HCT116 (cell line): ENCODE measurements around the gene ANKRA2. TPM values are rescaled to one million over a fixed set of nuclear protein-coding genes. Genes with fewer than 3 reads are reported as not detected.

ENCODE experiments used
- ATAC-seq: fragments of 200-7000 bp; cut with Tn5 transposase; 2 replicates; pipeline ENCODE4 v1.9.1; 2020; ENCODE audit warnings: mild to moderate bottlenecking, moderate library complexity
- BruUV-seq: library from RNA; stranded (reverse); fragments of 400-500 nt; replicated peaks from 2 replicates; lab custom pipeline; 2021; lab: Mats Ljungman, UMichigan
- CTCF ChIA-PET: fragments of 300-600 bp; sonication (Branson Sonifier 250); formaldehyde crosslinking; loops from one replicate; lab custom pipeline; 2021; ENCODE audit warnings: antibody characterized with exemption; lab: Charles Lee
- POLR2A ChIA-PET: fragments of 300-600, 350-600 bp; sonication (Branson Sonifier 250); formaldehyde crosslinking; loops from one replicate; lab custom pipeline; 2021; ENCODE audit warnings: antibody characterized with exemption; lab: Charles Lee
- RAD21 ChIA-PET, 2 experiments: fragments of 300-600 bp; sonication (Branson Sonifier 250); formaldehyde crosslinking; loops; one replicate each; lab custom pipeline; 2023; ENCODE audit warnings: low total read pairs in 2 of 2; ENCODE audit not compliant: uncharacterized antibody in 2 of 2, unreplicated experiment in 2 of 2, low non-redundant PET in 1 of 2; lab: Charles Lee
- DNase-seq: peaks from one replicate; pipeline ENCODE4 v3.0.0-alpha.2; 2010; ENCODE audit warnings: low read depth, low spot score
- H2AFZ ChIP-seq: fragments of 200-600 bp; shearing (Covaris generic), sonication (generic); 2 replicates; pipeline ENCODE4 v1.6.1; 2017; ENCODE audit warnings: low read depth, mixed run types, mixed read lengths, antibody characterized with exemption, low read length; ENCODE audit not compliant: poor library complexity, severe bottlenecking
- H3K27ac ChIP-seq: 2 replicates; pipeline ENCODE4 v1.5.1; 2012; ENCODE audit warnings: low read depth, low read length
- H3K27me3 ChIP-seq: fragments of 200-600 bp; sonication (generic); 2 replicates; pipeline ENCODE4 v1.6.1; 2016; ENCODE audit warnings: mixed run types, low read length, mixed read lengths; ENCODE audit not compliant: insufficient read depth
- H3K36me3 ChIP-seq, 2 experiments: fragments of 200-500 bp in 1 of 2; fragments of 200-600 bp in 1 of 2; sonication (Bioruptor generic) in 1 of 2; sonication (generic) in 1 of 2; 2 replicates each; pipeline versions ENCODE4 v1.5.1 to v1.6.1; 2014 to 2016; ENCODE audit warnings: low read length in 2 of 2, inconsistent platforms in 1 of 2, mixed read lengths in 1 of 2, mixed run types in 1 of 2; ENCODE audit not compliant: insufficient read depth in 2 of 2, control insufficient read depth in 1 of 2
- H3K4me1 ChIP-seq, 2 experiments: fragments of 200-600 bp in 1 of 2; sonication (generic) in 1 of 2; 2 replicates each; pipeline versions ENCODE4 v1.5.1 to v1.6.1; 2012 to 2017; ENCODE audit warnings: low read length in 2 of 2, inconsistent platforms in 1 of 2, mild to moderate bottlenecking in 1 of 2, mixed read lengths in 1 of 2, mixed run types in 1 of 2, moderate library complexity in 1 of 2; ENCODE audit not compliant: insufficient read depth in 2 of 2, control insufficient read depth in 1 of 2
- H3K4me2 ChIP-seq: fragments of 200-600 bp; sonication (generic); 2 replicates; pipeline ENCODE4 v1.6.1; 2017; ENCODE audit warnings: mixed run types, low read length, mixed read lengths
- H3K4me3 ChIP-seq, 2 experiments: fragments of 200-600 bp in 1 of 2; sonication (generic) in 1 of 2; replicated peaks in 1 of 2; 2 replicates each; pipeline ENCODE4 v1.5.1; 2011 to 2016; ENCODE audit warnings: low read length in 2 of 2, control low read depth in 1 of 2, low read depth in 1 of 2, mild to moderate bottlenecking in 1 of 2, mixed read lengths in 1 of 2, mixed run types in 1 of 2
- H3K79me2 ChIP-seq: fragments of 200-600 bp; sonication (generic); 2 replicates; pipeline ENCODE4 v1.6.1; 2017; ENCODE audit warnings: mild to moderate bottlenecking, mixed run types, low read length, moderate library complexity, mixed read lengths; ENCODE audit not compliant: insufficient read depth
- H3K9ac ChIP-seq: fragments of 200-600 bp; sonication (generic); 2 replicates; pipeline ENCODE4 v1.6.1; 2016; ENCODE audit warnings: low read length, mixed read lengths
- H3K9me2 ChIP-seq: fragments of 200-600 bp; sonication (generic), shearing (Covaris generic); 2 replicates; pipeline ENCODE4 v1.6.1; 2017; ENCODE audit warnings: mixed run types, mild to moderate bottlenecking, moderate library complexity; ENCODE audit not compliant: insufficient read depth
- H3K9me3 ChIP-seq, 2 experiments: fragments of 200-500 bp in 1 of 2; fragments of 200-600 bp in 1 of 2; sonication (Bioruptor generic) in 1 of 2; sonication (generic) in 1 of 2; 2 replicates each; pipeline ENCODE4 v1.6.1; 2014 to 2017; ENCODE audit warnings: low read length in 2 of 2, mixed read lengths in 2 of 2, inconsistent platforms in 1 of 2, low read depth in 1 of 2, mild to moderate bottlenecking in 1 of 2, mixed run types in 1 of 2, moderate library complexity in 1 of 2; ENCODE audit not compliant: control insufficient read depth in 1 of 2, insufficient read depth in 1 of 2
- H4K20me1 ChIP-seq: fragments of 200-600 bp; sonication (generic), shearing (Covaris generic); 2 replicates; pipeline ENCODE4 v1.6.1; 2017; ENCODE audit warnings: mixed run types, mild to moderate bottlenecking, moderate library complexity; ENCODE audit not compliant: insufficient read depth
- ELF1 ChIP-seq: IDR thresholded peaks from 2 replicates; pipeline ENCODE4 v1.6.1; 2012; ENCODE audit warnings: low read depth, borderline replicate concordance
- EZH2 ChIP-seq: fragments of 200-600 bp; sonication (generic); IDR thresholded peaks from 2 replicates; pipeline ENCODE4 v1.6.1; 2017; ENCODE audit warnings: antibody characterized with exemption, mixed run types
- EZH2phosphoT487 ChIP-seq: fragments of 200-600 bp; IDR thresholded peaks from 2 replicates; pipeline ENCODE4 v1.6.1; 2018; ENCODE audit warnings: antibody characterized with exemption, borderline replicate concordance
- FOSL1 ChIP-seq: IDR thresholded peaks from 2 replicates; pipeline ENCODE4 v1.6.1; 2012; ENCODE audit warnings: low read depth
- POLR2AphosphoS5 ChIP-seq: IDR thresholded peaks from 2 replicates; pipeline ENCODE4 v1.6.1; 2011; ENCODE audit warnings: mild to moderate bottlenecking, low read depth, low read length, moderate library complexity
- TCF7L2 ChIP-seq: IDR thresholded peaks from 2 replicates; pipeline ENCODE4 v1.7.0; 2011; ENCODE audit warnings: borderline replicate concordance, inconsistent platforms; ENCODE audit not compliant: insufficient read depth, insufficient read length; ENCODE audit errors: extremely low read depth
- YY1 ChIP-seq: IDR thresholded peaks from 2 replicates; pipeline ENCODE4 v1.6.1; 2011; ENCODE audit warnings: low read length, low read depth, moderate library complexity, mild to moderate bottlenecking; ENCODE audit not compliant: insufficient replicate concordance; ENCODE audit errors: extremely low read depth
- ZNF274 ChIP-seq: fragments of 200-500 bp; sonication (Bioruptor generic); IDR thresholded peaks from 2 replicates; pipeline ENCODE4 v1.6.1; 2014; ENCODE audit warnings: mild to moderate bottlenecking, low read depth, low read length, inconsistent platforms
- intact Hi-C: fragments of 100-400 bp; cut with micrococcal nuclease; formaldehyde crosslinking; loops from 2 replicates; pipeline ENCODE4 v1.10.0; 2022
- total RNA-seq: library from RNA; stranded (reverse); gene quantifications from one replicate; pipeline ENCODE4 v1.2.1, GENCODE V29; 2021; ENCODE audit not compliant: unreplicated experiment
- TF ChIP-seq, protein P1 (sequence below), 3 experiments: fragments of 200-600 bp in 1 of 3; sonication (generic) in 1 of 3; IDR thresholded peaks in 2 of 3; conservative IDR thresholded peaks in 1 of 3; 2 replicates each; pipeline ENCODE4 v1.5.1; 2012 to 2017; ENCODE audit warnings: low read depth in 2 of 3, low read length in 2 of 3, antibody characterized with exemption in 1 of 3, borderline replicate concordance in 1 of 3, control low read depth in 1 of 3, mild to moderate bottlenecking in 1 of 3, mixed read lengths in 1 of 3, mixed run types in 1 of 3, moderate library complexity in 1 of 3; ENCODE audit not compliant: insufficient read depth in 1 of 3
- TF ChIP-seq, protein P2 (sequence below): IDR thresholded peaks from 2 replicates; pipeline ENCODE4 v1.6.1; 2011; ENCODE audit warnings: mild to moderate bottlenecking, low read length, moderate library complexity; ENCODE audit not compliant: insufficient replicate concordance; ENCODE audit errors: extremely low read depth

ANKRA2 gene
- total RNA-seq, 1 experiment from 2014 or later: 17.0 TPM

DNA sequence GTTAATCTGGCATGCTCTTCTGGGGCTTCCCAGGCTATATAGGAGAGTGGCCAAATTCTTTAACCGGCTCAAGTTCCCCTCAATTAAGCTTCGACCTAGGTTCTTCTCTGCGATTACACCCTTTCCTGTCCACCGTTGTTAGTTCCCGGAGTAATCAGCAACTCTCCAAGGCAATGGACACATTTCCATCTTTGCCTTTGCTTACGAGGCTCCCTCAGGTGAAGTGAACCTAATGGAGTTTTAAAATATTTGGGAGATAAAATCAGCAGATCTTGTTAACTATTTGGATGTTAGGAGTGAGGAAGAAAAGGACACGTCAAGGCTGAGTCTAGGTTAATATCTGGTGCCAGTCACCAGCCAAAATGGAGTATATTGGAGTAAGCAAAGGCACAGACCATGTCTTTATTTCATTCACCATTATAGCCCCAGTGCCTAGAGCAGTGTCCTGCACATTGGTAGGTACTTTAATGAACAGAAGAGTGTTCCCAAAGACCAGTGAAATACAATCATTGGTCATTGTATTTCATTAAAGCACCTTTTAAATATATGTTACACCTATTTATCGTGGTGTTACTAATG, 619 bp upstream of the ANKRA2 start:
- H3K4me2 ChIP-seq: peak overlapping the region; percentile 82
- no peaks in the 10 kb centered on the region for H3K27me3 ChIP-seq
- TF ChIP-seq YY1 (no peak), EZH2phosphoT487 (no peak), ZNF274 (no peak), EZH2 (no peak), FOSL1 (no peak), ELF1 (no peak), POLR2AphosphoS5 (no peak), TCF7L2 (no peak)
- TF ChIP-seq, protein P1, sequence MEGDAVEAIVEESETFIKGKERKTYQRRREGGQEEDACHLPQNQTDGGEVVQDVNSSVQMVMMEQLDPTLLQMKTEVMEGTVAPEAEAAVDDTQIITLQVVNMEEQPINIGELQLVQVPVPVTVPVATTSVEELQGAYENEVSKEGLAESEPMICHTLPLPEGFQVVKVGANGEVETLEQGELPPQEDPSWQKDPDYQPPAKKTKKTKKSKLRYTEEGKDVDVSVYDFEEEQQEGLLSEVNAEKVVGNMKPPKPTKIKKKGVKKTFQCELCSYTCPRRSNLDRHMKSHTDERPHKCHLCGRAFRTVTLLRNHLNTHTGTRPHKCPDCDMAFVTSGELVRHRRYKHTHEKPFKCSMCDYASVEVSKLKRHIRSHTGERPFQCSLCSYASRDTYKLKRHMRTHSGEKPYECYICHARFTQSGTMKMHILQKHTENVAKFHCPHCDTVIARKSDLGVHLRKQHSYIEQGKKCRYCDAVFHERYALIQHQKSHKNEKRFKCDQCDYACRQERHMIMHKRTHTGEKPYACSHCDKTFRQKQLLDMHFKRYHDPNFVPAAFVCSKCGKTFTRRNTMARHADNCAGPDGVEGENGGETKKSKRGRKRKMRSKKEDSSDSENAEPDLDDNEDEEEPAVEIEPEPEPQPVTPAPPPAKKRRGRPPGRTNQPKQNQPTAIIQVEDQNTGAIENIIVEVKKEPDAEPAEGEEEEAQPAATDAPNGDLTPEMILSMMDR (IDR thresholded peaks at IDR 0.05 in 2 of 3, conservative IDR thresholded peaks at IDR 0.05 in 1 of 3; ENCODE audit: borderline replicate concordance in 1 of 3, insufficient read depth in 1 of 3, low read depth in 2 of 3, low read length in 2 of 3): no peak
- TF ChIP-seq, protein P2, sequence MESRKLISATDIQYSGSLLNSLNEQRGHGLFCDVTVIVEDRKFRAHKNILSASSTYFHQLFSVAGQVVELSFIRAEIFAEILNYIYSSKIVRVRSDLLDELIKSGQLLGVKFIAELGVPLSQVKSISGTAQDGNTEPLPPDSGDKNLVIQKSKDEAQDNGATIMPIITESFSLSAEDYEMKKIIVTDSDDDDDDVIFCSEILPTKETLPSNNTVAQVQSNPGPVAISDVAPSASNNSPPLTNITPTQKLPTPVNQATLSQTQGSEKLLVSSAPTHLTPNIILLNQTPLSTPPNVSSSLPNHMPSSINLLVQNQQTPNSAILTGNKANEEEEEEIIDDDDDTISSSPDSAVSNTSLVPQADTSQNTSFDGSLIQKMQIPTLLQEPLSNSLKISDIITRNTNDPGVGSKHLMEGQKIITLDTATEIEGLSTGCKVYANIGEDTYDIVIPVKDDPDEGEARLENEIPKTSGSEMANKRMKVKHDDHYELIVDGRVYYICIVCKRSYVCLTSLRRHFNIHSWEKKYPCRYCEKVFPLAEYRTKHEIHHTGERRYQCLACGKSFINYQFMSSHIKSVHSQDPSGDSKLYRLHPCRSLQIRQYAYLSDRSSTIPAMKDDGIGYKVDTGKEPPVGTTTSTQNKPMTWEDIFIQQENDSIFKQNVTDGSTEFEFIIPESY: no peak
- H3K36me3 ChIP-seq: peaks cover 7 to 17% of the 10 kb centered on the region in 2 experiments; a peak in 2 of 4 replicates
- intact Hi-C loops: loop anchor here (1.0 kb wide), 1 partner anchor 118 kb away; the partner anchor contains the start of gene FOXD1
- ChIA-PET POLR2A (no interaction called here), CTCF (no interaction called here), RAD21 (interaction anchor here in 1 of 2 experiments (0.6 kb wide), 1 partner anchor 365 kb away, joined by 3 read pairs; no protein-coding TSS in a partner anchor)
- no peaks in the 10 kb centered on the region for H4K20me1 ChIP-seq
- peaks cover 9 to 17% of the 10 kb centered on the region in 2 experiments for H3K4me1 ChIP-seq
- no peak for DNase-seq
- no peaks in the 10 kb centered on the region for H3K9me3 ChIP-seq
- peak overlapping the region; percentile 77 to 93 for H3K4me3 ChIP-seq
- H3K27ac ChIP-seq: peak overlapping the region; percentile 46
- BruUV-seq: TSS peak; percentile 78
- H3K9ac ChIP-seq: peak overlapping the region; percentile 94
- H3K79me2 ChIP-seq: peaks cover 68% of the 10 kb centered on the region
- H3K9me2 ChIP-seq: no peaks in the 10 kb centered on the region
- no peak overlapping the region for H2AFZ ChIP-seq
- peak; percentile 29 for ATAC-seq
